NCI-H2171 treated with DMSO at 0.1 percent for 48 hours (cell line): ENCODE data around the gene SLX9.

ENCODE experiments used
- DNase-seq: peaks from one replicate; lab custom pipeline; 2025; lab: John Stamatoyannopoulos, UW

The SLX9 gene

DNA sequence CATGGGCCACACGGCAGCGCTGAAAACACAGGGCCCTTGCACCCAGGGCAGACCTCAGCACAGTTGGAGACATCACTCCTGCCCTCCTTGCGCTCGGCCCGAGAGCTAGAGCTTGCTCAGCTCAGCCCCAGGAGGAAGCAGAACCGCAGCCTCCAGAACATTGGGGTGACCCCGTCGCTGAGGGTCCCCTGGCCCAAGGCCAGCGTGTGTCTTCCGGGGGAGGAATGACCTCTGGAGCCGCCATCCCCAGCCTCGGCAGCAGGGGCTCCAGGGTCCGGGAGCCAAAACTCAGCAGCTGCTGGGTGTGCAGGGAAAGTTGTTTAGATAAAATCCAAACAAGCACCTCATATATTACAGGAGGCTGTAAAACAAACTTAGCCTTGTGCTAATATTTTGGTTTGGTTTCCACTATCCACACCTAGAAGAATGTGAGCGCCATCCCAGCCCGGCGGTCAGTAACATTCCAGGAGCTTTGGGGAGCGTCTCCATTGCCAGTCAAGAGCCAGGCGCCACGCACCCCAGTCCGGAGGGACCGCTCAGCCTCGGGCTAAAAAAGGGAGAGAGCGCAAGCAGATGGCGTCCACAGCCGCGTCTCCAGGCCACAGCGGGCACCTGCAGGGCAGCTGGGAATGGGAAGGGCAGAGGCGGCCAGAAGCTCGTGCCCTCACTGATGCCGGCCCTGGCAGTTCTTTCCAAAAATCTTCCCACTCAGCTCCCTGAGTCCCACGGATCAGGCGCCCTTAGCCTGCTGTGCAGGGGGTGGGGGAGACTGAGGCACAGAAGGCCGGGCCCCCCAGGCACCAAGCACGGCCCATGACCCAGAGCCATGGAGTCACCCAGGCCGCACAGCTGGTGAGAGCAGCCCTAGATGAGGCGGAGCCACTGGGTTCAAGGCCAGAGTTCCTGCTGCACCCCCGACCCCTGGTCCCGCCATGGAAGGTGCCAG lies 52.0 kb downstream of the SLX9 start:
- no peak for DNase-seq

DNA sequence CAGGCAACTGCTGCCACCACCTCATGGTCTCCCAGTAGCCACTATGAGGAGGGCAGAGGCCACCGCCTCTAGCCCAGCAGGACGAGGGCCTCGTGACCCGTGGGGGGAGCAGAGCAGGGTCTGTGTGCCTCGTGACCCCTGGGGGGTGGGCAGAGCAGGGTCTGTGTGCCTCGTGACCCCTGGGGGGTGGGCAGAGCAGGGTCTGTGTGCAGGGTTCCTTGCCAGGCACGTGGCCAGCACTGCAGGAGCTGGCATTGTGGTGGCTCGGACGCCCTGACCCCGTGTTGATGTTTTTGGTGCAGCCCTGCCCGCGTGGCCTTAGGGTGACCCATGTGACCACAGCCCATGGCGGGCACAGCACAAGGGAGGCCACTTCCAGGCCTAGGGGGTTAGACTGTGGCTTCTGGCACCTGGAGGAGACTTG lies 52.8 kb downstream of the SLX9 start:
- DNase-seq: no peak

DNA sequence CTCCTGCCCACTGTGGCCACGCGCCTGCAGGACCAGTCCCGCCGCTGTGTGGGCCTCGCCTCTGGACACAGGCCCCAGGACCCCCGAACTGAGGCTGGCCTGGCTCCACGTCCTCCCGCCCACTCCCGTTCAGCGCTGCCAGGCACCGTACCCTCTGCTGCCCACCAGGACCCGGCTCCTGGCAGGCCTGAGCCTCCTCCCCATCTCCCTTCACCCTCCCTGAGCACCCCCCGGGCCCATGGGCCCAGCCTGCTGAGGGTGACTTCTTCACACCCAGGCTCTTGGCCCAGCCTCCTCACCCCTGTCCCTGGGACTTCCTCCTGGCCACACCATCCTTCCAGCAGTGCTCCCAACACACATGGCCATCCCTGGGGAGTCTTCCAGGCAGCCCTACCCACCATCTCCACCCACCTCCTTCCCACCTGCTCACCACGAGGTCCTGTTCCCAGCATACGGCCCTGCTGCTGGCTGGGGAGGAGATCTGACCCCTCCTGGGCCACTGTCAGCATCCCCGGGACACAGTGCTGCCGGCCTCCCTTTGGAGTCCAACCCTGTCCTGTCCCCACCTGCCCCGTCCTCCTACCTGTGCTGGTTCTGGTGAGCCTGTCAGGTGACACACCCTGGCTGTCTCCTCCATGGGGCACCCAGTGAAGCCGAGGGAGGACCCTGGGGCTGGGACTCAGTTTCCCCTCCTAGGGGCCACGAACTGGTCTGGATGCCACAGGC lies 53.7 kb downstream of the SLX9 start:
- DNase-seq: no peak

DNA sequence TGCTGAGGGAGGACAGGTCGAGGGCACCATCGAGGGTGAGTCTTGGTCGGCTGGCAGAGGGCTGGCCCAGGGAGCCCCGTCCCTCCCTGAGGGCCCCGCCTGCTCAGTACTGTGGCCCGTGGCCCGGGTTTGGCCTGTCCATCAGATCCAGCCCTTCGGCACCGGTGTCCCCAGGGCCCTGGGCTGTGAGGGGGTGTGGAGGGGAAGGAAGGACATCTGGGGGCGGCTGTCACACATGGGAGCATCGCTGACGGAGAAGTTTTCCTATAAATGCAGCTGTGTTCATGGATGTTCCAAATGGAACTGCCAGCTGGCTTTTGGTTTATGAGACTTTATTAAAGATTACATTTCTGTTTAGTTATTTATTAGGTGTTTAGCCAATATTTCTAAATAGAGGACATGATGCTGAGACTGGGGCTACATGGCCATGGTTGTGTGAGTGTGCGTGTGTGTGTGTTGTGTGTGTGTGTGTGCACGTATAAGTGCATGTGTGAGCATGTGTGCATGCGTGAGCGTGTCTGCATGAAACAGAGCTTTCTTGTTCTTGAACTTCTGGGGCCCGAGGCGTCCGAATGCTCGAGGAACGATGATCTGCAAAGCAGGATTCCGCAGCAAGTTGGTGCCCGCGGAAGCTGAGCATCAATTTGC lies 54.3 kb downstream of the SLX9 start:
- DNase-seq: no peak

DNA sequence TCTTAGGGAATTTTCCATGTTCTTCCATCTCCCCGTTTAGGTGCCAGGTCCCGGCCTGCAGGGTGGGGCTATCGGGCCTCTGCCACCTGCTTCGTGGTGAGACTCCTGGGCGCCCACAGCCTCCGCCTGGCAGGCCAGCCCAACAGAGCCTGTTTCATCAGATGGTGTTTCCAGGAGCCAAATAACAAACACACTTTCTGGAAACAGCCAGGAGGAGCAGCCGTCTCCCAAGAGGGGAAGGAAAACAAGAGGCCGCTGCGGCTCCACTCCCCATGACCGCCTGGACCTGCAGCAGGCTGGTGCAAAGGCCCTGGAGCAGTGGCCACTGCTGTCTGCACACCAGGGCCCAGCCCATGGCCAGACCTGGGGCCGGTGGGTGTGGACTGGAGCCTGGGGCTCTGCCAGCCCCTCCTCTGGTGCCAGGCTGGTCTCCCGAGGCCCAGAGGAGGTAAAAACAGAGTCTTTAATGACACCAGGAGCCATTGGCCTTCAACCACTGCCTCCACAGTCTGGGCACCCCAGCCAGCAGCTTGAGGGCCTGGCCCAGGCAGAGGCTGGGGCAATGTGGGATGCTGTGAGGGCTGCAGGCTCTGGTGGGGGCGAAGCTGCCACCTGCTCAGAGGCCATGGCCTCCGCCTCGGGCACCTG lies 55.0 kb downstream of the SLX9 start:
- DNase-seq: peak; percentile 58

DNA sequence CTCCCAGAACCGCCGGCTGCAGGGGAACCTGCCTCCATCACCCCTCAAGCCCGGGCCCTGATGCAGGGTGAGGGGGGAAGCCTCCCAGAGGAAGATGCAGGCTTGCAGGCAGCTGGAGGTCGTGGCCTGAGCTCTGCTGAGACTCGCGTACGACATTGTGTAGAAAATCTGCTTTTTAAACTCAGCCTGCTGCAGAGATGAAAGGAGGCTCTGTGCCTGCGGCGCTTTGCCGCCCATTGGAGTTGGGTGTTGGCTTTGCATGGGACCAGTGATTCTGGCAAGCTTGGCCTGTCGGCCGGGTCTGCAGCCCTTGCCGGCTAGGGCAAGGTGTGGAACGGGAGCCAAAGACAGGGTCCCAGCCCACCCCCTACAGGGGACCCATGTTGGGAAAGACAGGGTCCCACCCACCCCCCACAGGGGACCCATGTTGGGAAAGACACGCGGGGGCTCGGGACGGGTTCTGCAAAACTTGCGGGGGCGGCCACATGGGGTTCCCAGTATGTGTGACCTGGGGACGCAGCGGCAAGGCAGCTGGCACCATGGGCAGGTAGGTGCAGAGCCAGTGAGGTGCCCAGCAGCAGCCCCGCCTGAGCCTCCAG lies 55.6 kb downstream of the SLX9 start:
- DNase-seq: no peak

DNA sequence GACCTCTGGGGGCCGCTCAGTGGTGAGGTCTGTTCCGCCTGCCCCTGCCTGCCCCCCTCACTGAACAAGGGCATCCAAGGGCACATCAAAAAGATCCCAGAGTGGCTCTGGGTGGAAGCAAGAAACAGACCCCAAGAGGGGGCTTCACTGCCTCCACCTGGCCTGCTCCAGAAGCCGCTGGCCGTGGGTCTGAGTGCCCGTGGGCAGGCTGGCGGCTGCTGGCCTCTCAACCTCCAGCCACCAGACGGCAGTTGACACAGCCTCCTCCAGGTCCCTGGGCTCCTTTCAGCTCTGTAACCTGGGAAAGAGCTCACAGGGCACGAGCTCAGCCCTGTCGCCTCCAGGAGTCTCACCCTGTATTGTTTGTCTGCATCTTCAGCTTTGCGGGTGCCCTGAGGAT lies 56.3 kb downstream of the SLX9 start:
- DNase-seq: no peak

DNA sequence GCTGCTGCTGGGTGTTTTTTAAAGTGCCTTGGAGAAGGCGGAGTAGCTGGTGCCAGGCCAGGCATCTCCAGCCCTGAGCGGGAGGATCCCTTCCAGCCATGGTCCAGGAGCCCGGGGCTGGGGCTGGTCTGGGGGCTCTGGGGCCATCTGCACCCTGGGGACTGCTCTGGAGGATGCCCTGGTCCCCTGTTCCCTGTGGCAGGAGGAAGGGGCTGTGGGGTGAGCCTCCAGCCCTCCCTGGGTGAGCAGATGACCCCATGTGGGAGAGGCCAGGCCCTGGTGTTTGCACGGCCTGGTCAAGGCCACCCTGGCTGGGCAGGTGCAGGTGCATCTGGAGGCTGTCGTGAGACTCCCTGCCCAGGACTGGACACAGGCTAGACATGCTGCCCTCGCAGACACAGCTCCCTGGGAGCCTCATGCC lies 56.7 kb downstream of the SLX9 start:
- DNase-seq: no peak

DNA sequence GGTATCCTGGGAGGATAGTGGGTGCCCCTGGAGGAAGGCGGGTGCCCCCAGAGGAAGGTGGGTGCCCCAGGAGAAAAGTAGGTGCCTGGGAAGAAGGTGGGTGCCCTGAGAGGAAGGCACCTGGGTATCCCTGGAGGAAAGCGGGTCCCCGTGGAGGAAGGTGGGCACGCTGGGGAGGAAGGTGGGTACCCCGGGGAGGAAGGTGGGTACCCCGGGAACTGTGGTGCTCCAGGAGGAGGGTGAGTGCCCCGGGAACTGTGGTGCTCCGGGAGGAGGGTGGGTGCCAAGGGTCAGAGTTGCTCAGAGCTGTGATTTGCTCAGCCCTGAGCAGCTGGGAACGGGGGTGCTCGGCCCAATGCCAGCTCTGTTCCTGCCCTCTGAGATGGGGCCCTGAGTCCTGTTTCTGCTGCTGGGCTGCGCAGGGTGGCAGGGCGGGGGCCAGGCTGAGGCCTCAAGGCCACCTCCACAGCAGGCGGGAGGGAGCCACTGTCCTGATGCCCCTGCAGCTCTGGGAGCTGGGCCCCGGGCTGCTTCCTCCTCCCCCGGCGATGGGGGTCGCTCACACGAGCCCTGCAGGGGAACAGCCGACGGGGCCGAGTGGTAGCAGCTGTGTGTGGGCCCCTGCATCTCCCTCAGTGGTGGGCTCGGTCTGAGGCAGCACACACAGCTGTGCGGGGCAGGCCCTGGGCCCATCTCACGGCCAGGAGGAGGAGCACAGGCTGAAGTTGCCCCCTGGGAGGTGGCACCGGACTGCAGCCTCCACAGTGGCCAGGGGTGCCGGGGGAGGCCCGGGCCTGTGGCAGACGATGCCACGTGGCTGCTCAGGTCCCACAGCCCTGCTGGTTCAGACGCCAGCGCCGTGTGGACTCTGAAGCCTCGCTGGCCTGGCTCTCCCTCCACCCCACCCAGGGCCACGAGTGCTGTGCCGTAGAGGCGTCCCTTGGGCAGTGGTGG lies 57.4 kb downstream of the SLX9 start:
- DNase-seq: no peak

DNA sequence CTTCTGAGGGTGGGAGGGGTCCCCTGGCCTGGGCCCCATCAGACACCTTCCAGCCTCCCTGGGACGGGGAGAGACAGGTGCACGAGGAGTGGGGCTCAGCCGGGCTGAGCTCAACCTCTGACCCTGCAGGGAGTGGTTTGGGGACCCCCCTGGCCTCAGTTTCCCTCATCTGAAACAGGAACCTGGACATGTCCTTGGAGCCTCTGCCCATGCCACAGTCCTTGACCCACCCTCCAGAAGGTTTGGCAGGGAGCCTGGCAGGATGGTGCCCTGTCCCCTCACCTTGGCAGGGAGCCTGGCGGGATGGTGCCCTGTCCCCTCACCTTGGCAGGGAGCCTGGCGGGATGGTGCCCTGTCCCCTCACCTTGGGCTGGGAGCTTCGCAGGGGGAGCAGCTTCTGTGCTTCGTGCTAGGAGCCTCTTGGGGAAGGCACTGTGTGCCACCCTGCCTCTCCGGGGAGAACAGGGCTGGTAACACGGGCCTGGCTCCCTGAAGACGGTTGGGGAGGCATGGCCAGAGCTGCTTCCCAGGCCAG lies 58.3 kb downstream of the SLX9 start:
- DNase-seq: no peak

DNA sequence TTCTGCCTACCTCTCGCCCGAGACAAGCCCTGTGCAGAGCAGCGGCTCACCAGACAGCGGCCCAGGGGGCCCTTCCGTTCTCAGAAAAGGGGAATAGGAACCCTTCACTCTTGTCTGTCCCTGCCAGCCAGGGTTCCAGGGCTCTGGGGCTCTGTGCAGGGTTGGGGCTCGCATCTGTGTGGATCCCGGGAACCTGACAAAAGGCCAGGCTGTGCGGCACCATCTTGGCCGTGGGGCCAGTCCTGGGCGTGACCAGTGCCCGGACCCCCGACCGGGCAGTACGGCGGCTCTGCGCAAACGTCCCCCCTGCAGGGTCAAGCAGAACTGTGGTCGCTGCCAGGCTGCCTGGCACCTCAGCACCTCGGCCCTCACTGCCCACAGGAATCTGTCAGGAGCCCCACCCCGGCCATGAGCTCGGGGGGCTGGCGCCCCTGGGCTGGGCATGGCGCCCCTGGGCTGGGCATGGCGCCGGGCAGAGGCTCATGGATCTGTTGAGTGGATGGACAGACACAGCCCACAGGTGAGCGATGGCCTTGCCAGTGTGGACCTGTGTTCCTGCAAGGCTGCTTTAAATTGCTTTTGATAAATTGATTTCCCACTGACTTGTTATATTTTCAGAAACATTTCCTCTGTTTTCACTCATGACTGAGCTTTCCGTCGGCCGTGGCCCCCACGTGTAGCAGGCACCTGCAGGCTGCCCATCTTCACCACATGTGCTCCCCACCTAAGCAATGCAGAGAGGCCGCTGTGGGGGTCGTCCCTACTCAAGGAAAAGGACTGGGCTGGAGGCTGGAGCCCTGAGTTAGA lies 59.0 kb downstream of the SLX9 start:
- DNase-seq: no peak

DNA sequence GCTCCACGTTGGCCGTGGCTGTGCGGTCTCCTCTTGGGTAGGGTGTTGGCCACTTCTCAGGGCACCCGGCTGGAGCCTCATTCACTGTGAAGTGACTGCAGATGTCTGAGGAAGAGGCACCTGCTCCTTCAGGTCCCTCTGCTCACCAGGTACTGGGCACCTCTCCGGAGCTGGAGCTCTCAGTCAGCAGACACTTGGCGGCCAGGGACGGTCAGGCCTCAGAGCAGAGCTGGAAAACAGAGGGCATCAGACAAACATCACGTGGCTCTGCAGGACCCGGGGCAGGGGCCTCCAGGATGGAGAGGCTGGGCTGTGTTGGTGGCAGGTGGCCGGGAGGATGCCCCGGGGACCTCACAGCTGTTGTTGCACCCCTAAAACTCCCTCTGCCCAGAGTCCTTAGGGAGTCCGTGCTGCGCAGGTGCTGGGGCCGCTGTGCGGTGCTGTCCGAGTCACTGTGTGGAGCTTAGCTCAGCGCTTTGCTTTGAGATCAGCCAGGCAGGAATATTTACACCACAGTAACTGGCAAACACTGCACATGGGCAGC lies 59.7 kb downstream of the SLX9 start:
- DNase-seq: no peak

DNA sequence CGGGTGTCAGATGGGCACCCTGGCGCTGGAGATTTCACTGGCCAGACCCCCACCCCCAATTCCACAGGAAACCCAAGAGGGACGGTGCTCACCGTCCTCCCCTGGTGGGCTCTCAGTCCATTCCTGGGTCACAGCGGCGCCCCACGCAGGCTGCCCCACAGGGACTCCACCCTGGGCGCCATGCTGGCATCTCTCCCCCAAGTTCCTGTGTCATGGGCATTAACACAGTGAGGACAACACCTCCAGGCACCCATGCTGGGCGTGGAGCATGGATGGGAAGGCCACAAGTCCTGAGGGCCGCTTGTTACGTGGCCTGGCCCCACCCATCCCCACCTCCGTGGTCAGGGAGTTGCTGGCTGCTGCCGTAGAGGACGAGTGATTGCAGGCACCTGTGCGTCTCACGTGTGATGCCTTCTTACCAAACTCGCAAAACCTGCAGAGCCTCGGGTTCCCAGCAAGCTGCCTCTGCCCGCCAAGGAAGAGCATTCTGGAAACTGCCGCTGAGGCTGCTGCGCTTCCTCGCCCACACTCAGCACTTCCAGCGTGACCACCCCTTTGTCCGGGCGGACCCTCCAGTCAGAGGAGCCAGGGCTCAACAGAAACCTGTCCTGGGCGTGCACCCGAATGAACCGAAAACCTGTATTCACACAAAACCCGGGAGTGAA lies 60.3 kb downstream of the SLX9 start:
- no peak for DNase-seq

DNA sequence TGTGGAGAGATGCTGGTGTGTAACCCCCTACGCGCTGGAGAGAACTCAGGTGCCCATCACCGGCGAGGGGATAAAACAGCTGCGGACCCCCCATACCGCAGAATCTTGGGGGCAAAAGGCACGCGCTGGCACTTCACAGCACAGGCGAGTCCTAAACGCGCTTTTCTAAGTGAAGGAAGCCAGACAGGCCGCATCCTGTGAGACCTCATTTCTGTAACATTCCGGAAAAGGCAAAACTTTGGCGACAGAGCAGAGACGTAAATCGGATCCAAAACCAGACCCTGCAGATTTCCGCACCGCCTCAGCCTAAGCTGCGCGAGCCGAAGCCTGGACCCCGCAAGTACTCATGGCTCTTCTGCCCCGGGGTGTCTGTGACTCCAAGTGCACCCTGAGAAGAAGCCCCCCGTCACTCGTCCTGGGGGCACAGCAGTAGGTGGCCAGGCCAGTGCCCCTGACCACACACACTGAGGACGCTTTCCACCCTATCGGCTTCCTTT lies 60.9 kb downstream of the SLX9 start:
- no peak for DNase-seq

DNA sequence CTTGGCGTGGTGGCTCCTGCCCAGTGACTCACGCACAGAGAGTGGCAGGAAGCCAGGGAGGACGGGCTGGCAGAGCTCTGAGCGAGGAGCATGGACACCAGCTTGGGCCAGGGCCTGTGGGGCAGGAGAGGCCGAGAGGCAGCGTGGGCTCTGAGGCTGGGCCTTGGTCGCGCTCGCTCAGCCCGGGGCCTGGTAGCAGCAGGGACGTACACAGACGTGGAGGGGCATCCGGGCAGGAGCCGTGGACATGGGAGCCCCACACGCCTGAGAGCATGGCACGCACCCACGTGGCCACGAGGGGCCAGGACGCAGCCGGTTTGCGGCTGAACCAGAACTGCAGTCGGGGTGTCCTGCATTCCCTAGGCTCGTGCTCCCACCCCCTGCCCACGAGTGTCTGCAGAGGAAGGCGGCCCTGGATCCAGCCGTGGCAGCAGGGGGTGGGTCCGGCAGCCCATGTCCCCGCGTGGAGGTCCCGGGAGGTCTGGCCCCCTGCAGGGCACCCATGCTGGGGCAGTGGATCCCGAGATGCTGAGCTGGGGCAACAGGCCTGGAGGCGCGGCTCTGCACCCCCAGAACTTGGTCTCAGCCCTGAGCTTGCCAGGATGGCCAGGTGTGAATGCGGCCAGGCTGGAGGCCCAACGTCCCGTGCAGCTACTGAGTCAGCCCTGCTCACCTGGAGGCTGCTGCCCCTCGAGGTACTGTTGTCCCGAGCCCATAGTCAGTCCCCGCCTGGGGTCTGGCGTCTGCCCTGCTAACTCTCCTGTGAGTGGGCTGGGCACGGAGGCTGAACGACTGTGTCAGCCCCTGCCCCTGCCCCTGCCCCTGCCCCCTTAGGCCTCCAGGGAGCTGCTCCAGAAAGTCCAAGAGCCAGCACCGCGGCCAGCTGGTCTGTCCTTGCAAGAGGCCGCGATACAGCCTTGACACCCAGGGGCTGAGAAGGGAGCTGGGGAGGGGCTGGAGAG lies 61.6 kb downstream of the SLX9 start:
- no peak for DNase-seq

DNA sequence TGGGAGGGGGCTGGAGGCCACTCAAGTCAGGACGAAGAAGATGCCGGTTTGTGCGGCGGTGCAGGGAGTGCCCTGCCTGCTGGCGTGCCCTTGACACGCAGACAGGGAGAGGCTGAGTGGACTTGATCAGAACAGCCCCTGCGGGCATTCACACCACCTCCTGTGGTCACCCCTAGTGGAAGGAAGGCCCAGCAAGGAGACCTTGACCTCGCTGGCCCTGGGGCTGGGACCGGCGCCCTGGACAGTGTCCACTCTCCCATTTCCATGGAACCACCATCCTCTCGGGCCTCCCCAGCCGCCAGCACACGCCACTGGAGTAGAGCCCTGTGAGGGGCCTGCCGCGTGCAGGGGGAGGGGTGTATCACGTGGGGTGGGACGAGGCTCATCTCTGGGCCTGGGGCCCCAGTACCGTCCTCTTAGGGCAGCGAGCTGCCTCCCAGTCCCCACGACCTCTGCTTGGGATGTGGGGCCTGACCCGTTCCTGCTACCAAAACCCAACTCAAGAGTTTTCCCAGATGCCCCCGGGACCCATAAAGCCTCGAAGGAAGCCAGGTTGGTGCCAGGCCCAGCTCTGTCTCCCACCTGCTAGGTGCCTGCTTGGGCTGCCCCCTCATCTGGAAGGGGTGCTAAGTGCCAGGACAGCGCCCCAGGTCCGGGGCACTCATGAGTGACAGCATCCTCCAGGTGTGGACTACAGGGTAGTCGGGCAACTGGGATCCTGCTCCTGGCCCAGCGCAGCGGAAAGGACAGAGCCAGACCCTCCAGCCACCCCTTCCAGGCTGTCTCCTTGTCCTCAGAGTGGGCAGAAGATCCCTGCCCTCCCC lies 62.8 kb downstream of the SLX9 start:
- DNase-seq: no peak
